LHCN-M2 (cell line): ENCODE measurements around the gene SERPINH1. TPM values are rescaled to one million over a fixed set of nuclear protein-coding genes. Genes with fewer than 3 reads are reported as not detected.

Source experiments
- DNase-seq: peaks from one replicate; pipeline ENCODE4 v3.0.0-alpha.2; 2012; ENCODE audit warnings: low read depth
- total RNA-seq: library from RNA; depleted of rRNA; stranded (reverse); fragments of >200 nt; gene quantifications from 2 replicates; pipeline ENCODE4 v1.2.3, GENCODE V29; 2014; rRNA removed

Gene SERPINH1
- total RNA-seq, 1 experiment from 2014 or later = 419 TPM

DNA sequence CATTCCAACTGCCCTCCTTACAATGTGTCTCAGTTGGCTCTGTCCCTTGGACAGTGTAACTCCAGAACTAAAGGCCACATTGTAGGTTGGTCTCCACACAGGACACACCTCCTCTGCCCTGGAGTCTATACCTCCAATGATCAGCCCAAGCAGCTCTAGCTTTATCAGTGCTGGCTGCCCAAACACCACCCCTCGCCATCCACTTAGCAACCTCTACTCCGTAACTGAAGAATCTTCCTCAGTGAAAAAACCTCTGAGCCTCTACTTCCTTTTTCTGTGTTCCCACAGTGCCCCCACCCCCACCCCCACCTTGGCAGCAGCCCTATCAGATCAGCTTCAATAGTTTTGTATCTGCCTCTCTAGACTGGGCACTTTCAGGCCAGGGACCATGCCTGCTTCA is 33.4 kb downstream of the SERPINH1 start:
- no peak for DNase-seq

DNA sequence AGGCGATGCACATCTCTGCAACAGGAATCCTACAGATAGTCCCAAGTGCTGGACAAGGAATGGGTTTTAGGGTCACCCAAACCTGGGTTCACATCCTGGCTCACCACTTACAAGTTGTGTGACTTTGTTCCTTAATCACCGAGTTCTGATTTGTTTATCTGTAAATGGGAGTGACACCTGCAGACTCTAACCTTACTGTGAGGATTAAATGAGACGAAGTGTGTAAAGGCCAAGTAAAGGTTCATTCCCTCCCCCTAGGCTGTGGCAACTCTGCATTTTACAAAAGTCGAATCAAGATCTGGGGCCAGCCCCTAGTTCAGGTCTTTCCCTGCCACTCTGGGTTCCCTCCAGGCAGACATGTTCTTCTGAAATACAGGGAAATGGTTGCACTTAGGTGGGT is 34.9 kb downstream of the SERPINH1 start:
- no peak for DNase-seq

DNA sequence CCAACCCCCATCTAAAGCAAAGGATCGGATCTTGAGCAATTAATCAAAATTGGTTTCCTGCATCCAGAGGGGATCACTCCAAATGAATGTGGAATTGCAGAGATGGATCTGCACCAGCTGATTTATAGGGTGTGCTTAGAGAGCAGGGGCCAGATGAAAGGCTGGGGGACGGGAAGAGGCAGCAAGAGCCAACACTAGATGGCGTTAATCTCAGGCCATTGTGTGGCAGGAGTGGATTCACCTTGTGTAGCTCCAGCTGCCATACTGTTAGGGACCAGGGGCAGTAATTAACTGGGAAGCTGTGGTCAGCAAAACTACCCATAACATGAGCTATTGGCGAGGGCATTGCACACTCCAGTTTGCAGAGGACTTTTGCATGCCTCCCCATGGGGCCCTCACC is 35.6 kb downstream of the SERPINH1 start:
- DNase-seq = peak; percentile 34

DNA sequence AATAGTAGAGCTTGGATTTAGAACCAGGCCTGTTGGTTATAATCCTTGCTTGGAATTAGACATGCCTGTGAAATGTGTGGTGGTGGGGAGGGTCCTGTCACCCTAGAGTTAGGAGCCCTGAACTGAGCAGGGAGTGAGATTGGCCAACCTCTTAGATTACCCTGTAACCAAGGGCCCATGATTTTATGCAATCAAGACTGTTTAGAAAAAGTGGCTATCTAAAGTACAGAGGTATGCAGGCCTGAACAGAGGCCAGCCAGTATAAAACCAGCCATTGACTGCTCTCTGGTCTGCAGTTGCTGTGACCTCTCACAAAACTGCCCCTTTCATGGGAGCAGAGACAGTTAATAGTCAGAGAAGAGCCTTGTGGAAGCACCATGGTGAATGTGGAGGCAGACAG is 36.2 kb downstream of the SERPINH1 start:
- DNase-seq = no peak

DNA sequence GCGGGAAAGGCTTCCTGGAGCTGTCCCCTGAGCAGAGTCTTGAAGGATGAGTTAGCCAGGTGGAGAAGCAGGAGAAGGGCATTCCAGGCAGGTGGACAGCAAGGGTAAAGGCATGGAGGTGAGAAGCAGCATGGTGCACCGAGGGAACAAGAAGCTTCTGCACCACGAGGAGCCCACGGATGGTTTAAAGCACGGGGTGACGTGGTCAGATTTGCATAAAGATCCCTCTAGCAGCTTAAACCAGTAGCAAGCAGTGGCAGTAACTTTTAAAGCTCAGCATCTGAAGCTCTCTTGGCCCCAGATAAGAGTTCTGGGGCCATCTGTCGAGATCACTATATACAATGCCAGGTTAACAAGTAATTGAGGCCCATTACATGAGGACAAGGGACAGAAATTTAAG is 36.8 kb downstream of the SERPINH1 start:
- DNase-seq = no peak

DNA sequence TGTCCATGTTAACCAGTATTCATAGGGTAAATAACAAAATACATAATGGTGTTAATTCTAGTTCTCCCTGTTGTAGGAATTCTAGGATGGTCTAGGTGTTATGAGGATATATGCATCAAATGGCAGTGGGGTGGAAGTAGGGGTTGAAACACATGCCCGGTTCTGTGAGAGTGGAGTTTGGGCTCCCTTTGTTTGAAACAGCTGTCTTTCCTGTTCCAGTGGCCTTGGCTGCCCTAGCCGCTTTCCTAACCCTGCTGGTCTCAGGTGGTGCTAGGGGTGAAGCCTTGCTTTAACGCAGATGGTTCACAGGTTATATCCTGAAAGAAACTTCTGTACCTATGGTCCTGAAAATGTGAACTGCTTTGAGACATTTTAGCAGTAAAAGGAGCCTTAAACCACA is 38.3 kb downstream of the SERPINH1 start:
- no peak for DNase-seq

DNA sequence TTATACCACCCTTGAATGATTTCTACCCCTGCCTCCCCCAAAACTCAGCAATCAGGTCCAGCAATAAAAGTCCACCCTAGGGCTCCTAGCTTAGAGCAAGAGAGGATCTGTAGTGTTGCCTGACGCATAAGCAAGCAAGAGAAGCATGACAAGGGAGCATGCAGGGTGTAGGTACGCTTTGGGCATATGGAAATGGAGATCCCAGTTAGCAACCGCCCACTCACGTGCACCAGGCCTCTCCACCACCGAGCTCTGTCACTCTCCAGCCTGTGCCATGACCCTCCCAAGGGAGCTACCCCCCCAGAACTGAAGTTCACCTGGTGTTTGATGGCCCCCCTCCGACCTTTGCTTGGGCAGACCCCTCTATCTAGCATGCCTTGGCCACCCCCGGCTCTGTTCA is 39.4 kb downstream of the SERPINH1 start:
- no peak for DNase-seq

DNA sequence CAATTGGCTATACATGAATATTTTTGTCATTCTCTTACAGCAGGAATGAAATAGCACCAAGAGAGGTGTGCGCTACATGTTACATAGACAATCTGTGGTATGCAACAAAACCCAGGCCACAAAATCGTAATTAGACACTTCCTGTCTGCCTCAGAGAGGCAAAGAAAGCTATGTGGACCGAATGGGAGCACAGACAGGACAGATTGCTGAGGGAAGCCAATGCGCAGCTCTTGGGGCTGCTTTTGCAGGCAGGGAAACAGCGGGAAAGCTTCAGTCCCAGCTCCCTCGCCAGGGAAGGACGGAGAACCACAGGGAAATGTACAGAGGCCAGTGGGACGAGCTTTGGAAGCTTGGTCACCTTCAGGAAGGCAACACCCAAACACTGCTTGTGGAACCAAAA is 40.9 kb downstream of the SERPINH1 start:
- DNase-seq = no peak

DNA sequence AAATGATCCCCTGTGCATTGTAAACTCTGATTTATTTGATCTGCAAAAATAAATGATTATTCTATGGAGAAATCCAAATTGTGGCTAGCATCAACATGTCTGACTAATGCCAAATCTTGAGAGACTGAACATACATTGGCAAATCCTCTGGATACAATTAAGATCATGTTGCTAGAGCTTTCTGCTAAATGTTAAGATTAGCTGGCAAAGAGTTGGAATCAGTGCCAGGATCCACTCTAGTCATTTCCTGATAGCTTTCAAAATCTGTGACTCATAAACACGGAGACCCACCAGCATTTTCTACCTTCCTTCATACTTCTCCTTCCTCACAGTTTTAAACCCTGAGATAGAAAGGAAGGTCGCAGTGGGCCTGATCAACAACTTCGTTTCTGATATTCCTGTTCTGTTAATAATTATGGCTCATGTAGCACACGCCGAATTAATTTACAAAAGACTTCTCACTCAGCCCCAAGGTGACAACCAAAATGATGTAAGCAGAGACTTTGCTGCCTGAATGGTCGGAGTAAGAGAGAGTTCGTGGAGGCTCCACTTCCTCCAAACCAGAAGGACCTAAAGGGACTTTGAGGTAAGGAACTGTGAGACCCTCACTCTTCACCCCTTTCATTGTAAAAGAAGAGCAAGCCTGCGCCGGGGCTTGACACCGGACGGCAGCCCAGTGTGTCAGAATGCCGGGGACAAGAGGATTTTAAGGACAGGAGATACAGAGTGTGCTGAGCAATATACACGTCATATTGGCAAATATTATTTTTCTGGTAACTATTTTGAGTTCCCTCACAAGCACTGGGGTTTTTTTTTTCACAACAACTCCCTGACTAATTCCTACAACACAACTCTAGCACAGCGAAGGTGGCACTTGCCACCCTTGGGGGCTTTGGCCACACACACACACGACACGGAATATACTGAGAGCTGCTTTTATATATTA is 42.0 kb downstream of the SERPINH1 start:
- DNase-seq = peak; percentile 77

DNA sequence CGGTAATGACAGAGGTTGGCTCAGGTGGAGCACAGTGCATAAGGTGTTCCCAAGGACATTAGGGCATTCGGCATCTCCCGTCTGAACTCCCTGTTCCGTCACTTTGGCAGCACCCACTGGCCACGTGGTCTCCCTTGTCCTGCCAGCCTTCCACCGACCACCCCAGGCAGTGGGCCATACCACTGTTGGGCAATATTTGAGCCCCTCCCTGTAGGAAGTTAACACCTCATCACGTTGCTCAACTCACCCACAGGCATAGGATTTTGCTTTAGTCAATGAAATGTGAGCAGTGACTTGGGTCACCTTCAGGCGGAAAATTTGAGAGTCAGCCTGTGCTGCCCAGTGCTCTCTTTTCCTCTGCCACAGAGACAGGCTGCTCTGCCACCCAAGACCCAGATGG is 44.0 kb downstream of the SERPINH1 start:
- DNase-seq = no peak

DNA sequence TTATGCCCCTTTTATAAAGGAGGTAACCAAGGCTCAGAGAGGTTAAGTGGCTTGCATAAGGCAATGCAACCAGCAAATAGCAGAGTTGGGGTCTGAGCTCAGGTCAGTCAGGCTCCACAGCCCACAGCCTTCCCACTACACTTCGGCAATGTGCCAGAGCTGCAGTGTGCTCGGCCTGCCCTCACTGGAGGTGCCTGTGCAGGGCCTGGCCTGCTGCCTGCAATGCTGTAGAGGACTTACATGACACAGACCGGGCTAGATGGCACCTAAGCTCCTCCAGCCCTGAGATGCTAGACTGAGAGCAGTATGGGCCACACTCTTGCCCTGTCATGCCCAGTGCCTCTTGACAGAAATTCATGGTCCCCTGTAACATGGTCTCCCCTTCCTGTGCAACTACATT is 49.8 kb downstream of the SERPINH1 start:
- DNase-seq = no peak

DNA sequence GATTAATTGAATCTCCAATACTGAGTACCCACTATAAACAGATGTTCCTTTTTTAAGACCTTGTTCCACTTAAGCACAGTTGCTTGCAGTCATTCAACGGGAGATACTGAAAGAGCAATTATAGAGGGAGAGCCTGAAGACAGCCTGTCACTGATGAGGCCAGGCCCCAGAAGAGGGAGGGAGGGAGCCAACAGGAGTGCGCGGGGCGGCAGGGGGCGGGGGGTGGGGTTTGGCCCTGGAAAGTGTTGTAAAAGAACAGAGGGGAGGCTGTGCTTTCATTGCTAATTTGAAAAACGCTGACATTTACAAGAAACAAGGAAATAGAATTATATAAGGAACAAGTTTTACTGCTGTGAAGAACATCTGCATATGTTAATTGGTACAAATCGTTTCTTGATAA is 53.7 kb downstream of the SERPINH1 start:
- no peak for DNase-seq

DNA sequence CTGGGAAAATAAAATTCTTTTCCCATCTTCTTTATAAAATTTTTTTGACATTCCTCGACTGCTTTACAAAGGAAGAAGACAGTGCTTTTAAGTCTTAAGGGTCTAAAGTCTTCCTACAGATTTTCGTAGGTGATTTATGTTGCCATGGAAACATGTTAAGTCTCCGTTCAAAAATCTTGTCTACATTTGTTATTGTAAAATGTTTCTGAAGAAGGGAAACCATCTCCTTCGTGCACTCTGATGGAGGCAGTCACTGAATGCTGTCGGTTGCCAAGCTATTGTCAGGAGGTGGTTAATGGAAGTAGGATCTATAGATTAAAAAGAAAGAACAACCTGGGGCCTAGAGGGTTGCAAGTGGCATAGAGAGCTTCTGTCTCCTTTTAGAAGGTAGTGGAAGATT is 54.2 kb downstream of the SERPINH1 start:
- no peak for DNase-seq

Other genes starting within 250 kb of the SERPINH1 start
- 16.7 and 22.4 TPM in 2 replicates for gene ARRB1, start 210.6 kb upstream of the SERPINH1 start, total RNA-seq
- gene RPS3, start 162.7 kb upstream of the SERPINH1 start, total RNA-seq = 996 and 1,030 TPM in 2 replicates
- 5.7 and 10.1 TPM in 2 replicates for gene KLHL35, start 129.1 kb upstream of the SERPINH1 start, total RNA-seq
- gene GDPD5, start 36.3 kb upstream of the SERPINH1 start, total RNA-seq = 1.3 and 1.6 TPM in 2 replicates
- gene MAP6, start 106.8 kb downstream of the SERPINH1 start, total RNA-seq = under 0.01 TPM in 1 of 2 replicates, not detected in the other
- gene MOGAT2, start 155.6 kb downstream of the SERPINH1 start, total RNA-seq = not detected in 2 replicates
- gene DGAT2, start 206.5 kb downstream of the SERPINH1 start, total RNA-seq = 0.29 and 1.2 TPM in 2 replicates